WTC11 (cell line): ENCODE results near the gene CCM2. TPM values are rescaled to one million over a fixed set of nuclear protein-coding genes. Genes with fewer than 3 reads are reported as not detected.

Source experiments
- ATAC-seq: fragments of 200-7000 bp; cut with Tn5 transposase; 2 replicates; pipeline ENCODE4 v1.10.0; 2021; ENCODE audit warnings: mild to moderate bottlenecking, moderate library complexity
- CTCF ChIA-PET: fragments of 300-600 bp; sonication (Branson Sonifier 250); formaldehyde crosslinking; loops from one replicate; lab custom pipeline; 2021; ENCODE audit warnings: antibody characterized with exemption; lab: Charles Lee
- POLR2A ChIA-PET: fragments of 350-600 bp; sonication (Branson Sonifier 250); formaldehyde crosslinking; loops from one replicate; lab custom pipeline; 2021; ENCODE audit warnings: antibody characterized with exemption; lab: Charles Lee
- DNase-seq: peaks from one replicate; pipeline ENCODE4 v3.0.0; 2021; ENCODE audit warnings: low spot score
- H3K27ac Mint-ChIP-seq: 2 replicates; pipeline ENCODE4 v1.8.0; 2021; ENCODE audit warnings: mixed read lengths
- H3K27me3 Mint-ChIP-seq: 2 replicates; pipeline ENCODE4 v1.8.0; 2021; ENCODE audit warnings: low read depth, mild to moderate bottlenecking, moderate library complexity, mixed read lengths
- H3K36me3 Mint-ChIP-seq: 2 replicates; pipeline ENCODE4 v1.8.0; 2021; ENCODE audit warnings: mixed read lengths
- H3K4me1 Mint-ChIP-seq: 2 replicates; pipeline ENCODE4 v1.8.0; 2022; ENCODE audit warnings: mixed read lengths
- H3K4me3 Mint-ChIP-seq: 2 replicates; pipeline ENCODE4 v1.8.0; 2021; ENCODE audit warnings: mild to moderate bottlenecking, moderate library complexity, mixed read lengths
- H3K9me3 Mint-ChIP-seq: 2 replicates; pipeline ENCODE4 v1.8.0; 2021; ENCODE audit warnings: mixed read lengths
- CREB1 ChIP-seq: sonication (generic); formaldehyde crosslinking; IDR thresholded peaks from 2 replicates; pipeline ENCODE4 v1.8.0; 2023; ENCODE audit warnings: mild to moderate bottlenecking, missing genetic modification reagents
- ELF4 ChIP-seq: sonication (generic); formaldehyde crosslinking; IDR thresholded peaks from 2 replicates; pipeline ENCODE4 v1.8.1; 2022; ENCODE audit warnings: low read depth, mild to moderate bottlenecking, moderate library complexity, missing genetic modification reagents
- ETV6 ChIP-seq: sonication (generic); formaldehyde crosslinking; IDR thresholded peaks from 2 replicates; pipeline ENCODE4 v1.8.1; 2022; ENCODE audit warnings: mild to moderate bottlenecking, missing genetic modification reagents
- GABPB1 ChIP-seq: sonication (generic); formaldehyde crosslinking; IDR thresholded peaks from 2 replicates; pipeline ENCODE4 v1.8.1; 2023; ENCODE audit warnings: mild to moderate bottlenecking, missing genetic modification reagents
- GRHL2 ChIP-seq: fragments of 250-450 bp; sonication (Bioruptor Pico); IDR thresholded peaks from 2 replicates; pipeline ENCODE4 v1.8.0; 2022; ENCODE audit warnings: mild to moderate bottlenecking, moderate library complexity; ENCODE audit not compliant: insufficient replicate concordance, severe bottlenecking
- IRF1 ChIP-seq: sonication (generic); formaldehyde crosslinking; IDR thresholded peaks from 2 replicates; pipeline ENCODE4 v1.8.0; 2023; ENCODE audit warnings: missing genetic modification reagents
- KAT7 ChIP-seq: sonication (generic); formaldehyde crosslinking; IDR thresholded peaks from 2 replicates; pipeline ENCODE4 v1.8.1; 2023; ENCODE audit warnings: missing genetic modification reagents, mild to moderate bottlenecking, borderline replicate concordance
- MAX ChIP-seq: sonication (generic); formaldehyde crosslinking; IDR thresholded peaks from 2 replicates; pipeline ENCODE4 v1.8.0; 2022; ENCODE audit warnings: mild to moderate bottlenecking, missing genetic modification reagents
- MLX ChIP-seq: sonication (generic); formaldehyde crosslinking; IDR thresholded peaks from 2 replicates; pipeline ENCODE4 v1.8.1; 2023; ENCODE audit warnings: mild to moderate bottlenecking, missing genetic modification reagents, moderate library complexity
- MXD4 ChIP-seq: fragments of 250-450 bp; sonication (Bioruptor Pico); IDR thresholded peaks from 2 replicates; pipeline ENCODE4 v1.8.0; 2021; ENCODE audit warnings: mild to moderate bottlenecking, moderate library complexity, borderline replicate concordance
- NFATC4 ChIP-seq: fragments of 250-450 bp; sonication (Bioruptor Pico); IDR thresholded peaks from 2 replicates; pipeline ENCODE4 v1.9.0; 2021; ENCODE audit warnings: mild to moderate bottlenecking
- NR2C2 ChIP-seq: sonication (generic); formaldehyde crosslinking; IDR thresholded peaks from 2 replicates; pipeline ENCODE4 v1.8.0; 2022; ENCODE audit warnings: mild to moderate bottlenecking, missing genetic modification reagents
- RELA ChIP-seq: sonication (generic); formaldehyde crosslinking; IDR thresholded peaks from 2 replicates; pipeline ENCODE4 v1.8.1; 2022; ENCODE audit warnings: missing genetic modification reagents, mild to moderate bottlenecking, borderline replicate concordance
- STAT6 ChIP-seq: sonication (generic); formaldehyde crosslinking; conservative IDR thresholded peaks from 2 replicates; pipeline ENCODE4 v1.8.1; 2023; ENCODE audit warnings: mild to moderate bottlenecking, low read depth, missing genetic modification reagents, moderate library complexity
- USF1 ChIP-seq: sonication (generic); formaldehyde crosslinking; IDR thresholded peaks from 2 replicates; pipeline ENCODE4 v1.8.0; 2022; ENCODE audit warnings: mild to moderate bottlenecking, missing genetic modification reagents
- ZMAT4 ChIP-seq: fragments of 250-450 bp; sonication (Bioruptor Pico); IDR thresholded peaks from 2 replicates; pipeline ENCODE4 v1.9.0; 2021; ENCODE audit warnings: mild to moderate bottlenecking
- ZNF121 ChIP-seq: sonication (generic); formaldehyde crosslinking; IDR thresholded peaks from 2 replicates; pipeline ENCODE4 v1.8.0; 2023; ENCODE audit warnings: missing genetic modification reagents
- ZNF138 ChIP-seq: sonication (generic); formaldehyde crosslinking; conservative IDR thresholded peaks from 2 replicates; pipeline ENCODE4 v1.8.1; 2022; ENCODE audit warnings: mild to moderate bottlenecking, moderate library complexity, missing genetic modification reagents
- ZNF396 ChIP-seq: fragments of 250-450 bp; sonication (Bioruptor Pico); IDR thresholded peaks from 2 replicates; pipeline ENCODE4 v1.8.0; 2021; ENCODE audit warnings: mild to moderate bottlenecking, moderate library complexity, borderline replicate concordance
- ZNF416 ChIP-seq: fragments of 250-450 bp; sonication (Bioruptor Pico); IDR thresholded peaks from 2 replicates; pipeline ENCODE4 v1.9.0; 2021; ENCODE audit warnings: mild to moderate bottlenecking, inconsistent platforms
- ZNF425 ChIP-seq: fragments of 250-450 bp; sonication (Bioruptor Pico); conservative IDR thresholded peaks from 2 replicates; pipeline ENCODE4 v1.9.0; 2021; ENCODE audit warnings: mild to moderate bottlenecking
- total RNA-seq: library from RNA; stranded (reverse); gene quantifications from 3 replicates; pipeline ENCODE4 v1.2.3, GENCODE V29; 2021

CCM2 gene
- total RNA-seq, 1 experiment from 2014 or later, result 32.7 TPM

- TF ChIP-seq ZNF425 (no peak), IRF1 (CRISPR knock-in tag) (no peak), ZMAT4 (CRISPR knock-in tag) (no peak)
These were observed 81.1 kb downstream of the CCM2 start (continued) for GRCh38 chr7:45080958-45081669.

GRCh38 chr7:45081670-45081974 lies 81.6 kb downstream of the CCM2 start:
- Mint-ChIP-seq H3K9me3 (0 out of 2 replicates have a peak, but pooled peaks cover 5% of the 10 kb centered on the region), H3K36me3 (no peaks in the 10 kb centered on the region), H3K27me3 (no peaks in the 10 kb centered on the region; the same call in 1 of the 2 replicates), H3K4me3 (no peak overlapping the region), H3K27ac (no peak overlapping the region), H3K4me1 (no peaks in the 10 kb centered on the region)
- TF ChIP-seq MLX (CRISPR knock-in tag) (no peak), NFATC4 (CRISPR knock-in tag) (no peak), ETV6 (CRISPR knock-in tag) (no peak), USF1 (CRISPR knock-in tag) (no peak), KAT7 (CRISPR knock-in tag) (no peak), ZNF396 (CRISPR knock-in tag) (no peak), MXD4 (no peak), ELF4 (CRISPR knock-in tag) (no peak), CREB1 (no peak), ZNF121 (CRISPR knock-in tag) (no peak), GRHL2 (CRISPR knock-in tag) (no peak), NR2C2 (no peak), ZNF416 (no peak), GABPB1 (CRISPR knock-in tag) (no peak)
- peak; percentile 4 for DNase-seq
- no peak for ATAC-seq
- POLR2A ChIA-PET, result no interaction called here
- CTCF ChIA-PET, result interaction anchor here (1.2 kb wide), 1 partner anchor 108 kb away, joined by 3 read pairs; no protein-coding TSS in a partner anchor

- H3K36me3 Mint-ChIP-seq, result no peaks in the 10 kb centered on the region
- ChIA-PET CTCF (interaction anchor here (1.2 kb wide), 1 partner anchor 108 kb away, joined by 3 read pairs; no protein-coding TSS in a partner anchor), POLR2A (no interaction called here)
- H3K9me3 Mint-ChIP-seq, result 0 out of 2 replicates have a peak, but pooled peaks cover 5% of the 10 kb centered on the region
- DNase-seq (no peak), ATAC-seq (no peak)
- H3K4me1 Mint-ChIP-seq, result no peaks in the 10 kb centered on the region
- peaks cover 3% of the 10 kb centered on the region for H3K27me3 Mint-ChIP-seq
- no peak overlapping the region for H3K4me3 Mint-ChIP-seq
- no peak overlapping the region for H3K27ac Mint-ChIP-seq
- TF ChIP-seq ZNF138 (CRISPR knock-in tag) (no peak), STAT6 (CRISPR knock-in tag) (no peak), MAX (CRISPR knock-in tag) (no peak), RELA (CRISPR knock-in tag) (no peak), GABPB1 (CRISPR knock-in tag) (no peak), ZNF425 (no peak), NR2C2 (no peak)
These were observed 82.2 kb downstream of the CCM2 start for GRCh38 chr7:45082031-45082830.
